ENCODE results near the gene C3orf20. TPM values are rescaled to one million over a fixed set of nuclear protein-coding genes. Genes with fewer than 3 reads are reported as not detected.

The C3orf20 gene
- under 1 TPM; 0.12 to 0.15 TPM for total RNA-seq

GRCh38 chr3:14674841-14675240 is at the start of gene C3orf20:
Gene C3orf20 (plus strand): TSS chr3:14675141. CDS start chr3:14682714, 7,573 bp downstream.

GRCh38 chr3:14651440-14652251 is 23.3 kb upstream of the C3orf20 start, which contains the start of gene CCDC174:
Gene CCDC174 (plus strand): TSS chr3:14651762. CDS start chr3:14651837, 75 bp downstream.

GRCh38 chr3:14818804-14819500 is 144.0 kb downstream of the C3orf20 start, which contains the start of gene FGD5:
Gene FGD5 (plus strand): TSS chr3:14818962. CDS start chr3:14819072, 110 bp downstream.

Other genes starting within 250 kb of the C3orf20 start
- under 1 TPM in 1 of 2 experiments, not detected in 1; 0.07 TPM for gene GRIP2, start 134.8 kb upstream of the C3orf20 start, total RNA-seq
- 10 to 100 TPM; 22.4 to 23.6 TPM for gene CCDC174, start 23.4 kb upstream of the C3orf20 start, total RNA-seq
- under 1 TPM; 0.67 to 0.71 TPM for gene FGD5, start 143.8 kb downstream of the C3orf20 start, total RNA-seq